HG03045 (cell line): Measurements from ENCODE around the gene TCERG1.

Source experiments
- ATAC-seq: cut with Tn5 transposase; IDR thresholded peaks from one replicate; pipeline ENCODE4 v1.9.1; 2021; ENCODE audit warnings: mild to moderate bottlenecking, moderate library complexity; ENCODE audit not compliant: unreplicated experiment

TCERG1 gene

DNA sequence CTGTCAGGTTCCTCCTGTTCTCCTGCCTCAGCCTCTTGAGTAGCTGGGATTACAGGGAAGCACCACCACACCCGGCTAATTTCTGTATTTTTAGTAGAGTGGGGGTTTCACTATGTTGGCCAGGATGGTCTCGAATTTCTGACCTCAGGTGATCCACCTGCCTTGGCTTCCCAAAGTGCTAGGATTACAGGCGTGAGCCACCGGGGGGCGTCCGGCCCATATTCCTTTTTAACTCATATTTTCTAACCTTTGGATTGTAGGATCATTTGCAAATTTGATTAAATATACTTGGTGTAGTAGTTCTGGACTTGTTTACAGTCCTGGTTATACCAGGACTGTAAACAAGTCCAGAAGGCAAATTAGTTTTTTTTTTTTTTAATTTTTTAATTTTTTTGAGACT is 4.3 kb downstream of the TCERG1 start:
- no peak for ATAC-seq

DNA sequence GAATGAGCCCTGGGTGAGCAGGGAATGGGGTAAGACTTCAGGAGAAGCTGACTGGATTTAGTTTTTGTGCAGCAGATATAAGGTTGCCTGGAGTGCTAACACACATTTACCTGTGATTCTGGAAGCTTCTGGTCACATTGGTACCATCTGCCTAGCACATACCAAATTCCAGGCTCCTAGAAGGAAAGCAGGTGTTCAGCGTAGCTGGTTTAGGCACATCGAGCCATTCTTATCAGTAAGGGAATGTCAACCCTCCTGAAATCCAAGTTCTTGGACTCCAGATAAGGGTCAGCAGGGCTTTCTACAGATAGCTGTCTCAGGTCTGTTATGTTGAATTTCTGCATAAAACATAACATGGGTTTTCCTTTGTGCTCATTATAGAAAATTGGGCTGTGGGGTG is 10.3 kb downstream of the TCERG1 start:
- ATAC-seq: no peak

DNA sequence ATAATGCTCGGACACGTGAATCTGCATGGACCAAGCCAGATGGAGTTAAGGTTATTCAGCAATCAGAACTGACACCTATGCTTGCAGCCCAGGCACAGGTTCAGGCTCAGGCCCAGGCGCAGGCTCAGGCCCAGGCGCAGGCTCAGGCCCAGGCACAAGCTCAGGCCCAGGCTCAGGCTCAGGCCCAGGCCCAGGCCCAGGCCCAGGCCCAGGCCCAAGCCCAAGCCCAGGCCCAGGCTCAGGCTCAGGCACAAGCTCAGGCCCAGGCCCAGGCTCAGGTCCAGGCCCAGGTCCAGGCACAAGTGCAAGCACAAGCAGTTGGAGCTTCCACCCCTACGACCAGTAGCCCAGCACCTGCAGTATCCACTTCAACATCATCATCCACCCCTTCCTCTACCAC is 11.8 kb downstream of the TCERG1 start:
- ATAC-seq: no peak

DNA sequence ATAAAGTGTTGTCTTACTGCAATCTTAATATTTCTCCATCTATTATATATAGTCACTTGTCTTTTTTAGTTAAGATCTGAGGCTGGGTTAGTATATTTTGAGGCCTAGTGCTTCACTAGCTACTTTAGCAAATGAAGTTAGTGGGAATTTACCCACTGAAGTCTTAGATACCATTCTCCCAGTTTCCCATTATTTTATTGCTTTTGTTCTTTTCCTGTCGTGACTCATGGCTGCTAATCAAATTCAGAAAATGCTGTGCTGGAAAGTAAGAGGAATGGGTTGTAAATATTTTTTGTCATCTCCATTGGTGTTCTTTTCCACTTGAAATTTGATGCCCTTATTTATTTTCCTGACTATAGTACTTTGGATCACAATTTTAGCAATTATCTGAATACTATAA is 14.2 kb downstream of the TCERG1 start:
- no peak for ATAC-seq

DNA sequence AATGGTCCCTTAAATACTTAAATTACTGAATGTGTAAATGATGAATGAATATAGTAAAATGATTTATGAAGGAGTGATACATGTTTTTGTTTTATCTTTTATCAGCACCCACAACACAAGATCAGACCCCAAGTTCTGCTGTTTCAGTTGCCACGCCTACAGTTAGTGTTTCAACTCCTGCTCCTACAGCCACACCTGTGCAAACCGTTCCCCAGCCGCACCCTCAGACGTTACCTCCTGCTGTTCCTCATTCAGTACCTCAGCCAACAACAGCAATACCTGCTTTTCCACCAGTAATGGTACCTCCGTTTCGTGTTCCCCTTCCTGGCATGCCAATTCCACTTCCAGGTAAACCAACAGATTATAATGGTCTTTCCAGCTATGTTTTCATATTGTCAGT is 16.3 kb downstream of the TCERG1 start:
- no peak for ATAC-seq

DNA sequence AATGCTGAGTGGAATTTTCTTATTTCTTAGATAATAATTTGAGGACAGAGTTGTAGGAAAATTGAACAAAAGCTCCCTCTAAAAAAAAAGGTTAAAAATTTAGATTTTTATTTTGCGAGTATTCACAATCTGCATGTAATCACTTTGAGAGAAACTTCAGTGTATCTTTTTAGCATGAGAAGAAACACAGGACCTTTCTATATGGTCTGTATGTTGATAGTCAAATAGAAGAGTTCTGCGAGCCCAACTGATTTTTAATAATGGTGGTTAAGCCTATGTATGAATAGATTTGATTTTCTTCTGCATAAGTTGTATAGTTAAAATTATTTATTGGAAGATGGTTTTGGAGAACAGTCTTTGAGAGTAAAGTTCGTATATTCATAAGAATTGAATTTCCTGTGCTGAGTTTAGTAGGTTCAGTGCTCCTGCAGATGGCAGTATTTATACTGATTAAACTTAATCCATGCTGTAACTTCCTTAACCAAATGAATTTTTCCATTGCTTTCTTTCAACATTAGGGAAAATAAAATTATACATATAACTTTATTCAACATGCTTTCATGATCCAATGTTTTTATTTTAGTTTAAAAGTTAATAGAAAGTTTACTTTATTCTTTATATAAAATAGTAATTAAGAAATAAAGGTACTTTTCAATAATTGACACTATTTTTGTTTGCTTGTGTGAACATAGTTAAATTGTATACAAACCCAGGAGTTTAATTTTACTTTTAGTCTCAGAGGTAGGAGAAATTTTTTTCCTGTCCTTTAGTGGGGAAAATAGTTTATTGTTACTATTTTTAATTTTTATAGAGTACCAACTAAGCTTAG is 19.6 kb downstream of the TCERG1 start:
- no peak for ATAC-seq

DNA sequence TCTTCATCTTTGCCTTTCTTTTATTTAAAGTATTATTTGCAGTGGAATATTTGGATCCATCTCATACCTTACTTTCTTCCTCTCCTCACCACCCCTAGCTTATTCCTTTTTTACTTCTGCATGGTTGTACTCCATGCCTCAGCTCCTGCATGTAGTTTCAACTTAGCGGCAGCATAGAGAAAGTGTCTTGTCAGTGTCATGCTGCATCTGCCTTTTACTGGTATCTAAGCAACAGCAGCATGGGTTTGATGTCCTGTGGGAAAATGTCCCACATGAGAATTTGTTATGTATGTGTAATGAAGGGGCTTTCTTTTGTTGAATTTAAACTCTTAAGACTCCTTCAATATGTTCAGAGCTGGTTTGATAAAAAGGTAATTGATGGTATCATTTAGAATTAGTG is 20.6 kb downstream of the TCERG1 start:
- no peak for ATAC-seq

DNA sequence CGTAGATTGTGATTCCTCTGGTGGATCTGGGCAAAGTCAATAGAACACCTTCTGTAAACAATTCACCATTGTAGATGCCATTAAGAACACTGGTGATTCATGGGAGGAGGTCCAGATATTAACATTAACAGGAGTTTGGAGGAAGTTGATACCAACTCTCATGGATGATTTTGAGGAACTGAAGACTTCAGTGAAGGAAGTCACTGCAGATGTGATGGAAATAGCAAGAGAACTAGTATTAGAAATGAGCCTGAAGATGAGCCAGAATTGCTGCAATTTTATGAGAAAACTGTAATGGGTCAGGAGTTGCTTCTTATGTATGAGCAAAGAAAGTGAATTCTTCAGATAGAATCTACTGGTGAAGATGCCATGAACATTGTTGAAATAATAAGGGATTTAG is 26.9 kb downstream of the TCERG1 start:
- ATAC-seq: no peak

DNA sequence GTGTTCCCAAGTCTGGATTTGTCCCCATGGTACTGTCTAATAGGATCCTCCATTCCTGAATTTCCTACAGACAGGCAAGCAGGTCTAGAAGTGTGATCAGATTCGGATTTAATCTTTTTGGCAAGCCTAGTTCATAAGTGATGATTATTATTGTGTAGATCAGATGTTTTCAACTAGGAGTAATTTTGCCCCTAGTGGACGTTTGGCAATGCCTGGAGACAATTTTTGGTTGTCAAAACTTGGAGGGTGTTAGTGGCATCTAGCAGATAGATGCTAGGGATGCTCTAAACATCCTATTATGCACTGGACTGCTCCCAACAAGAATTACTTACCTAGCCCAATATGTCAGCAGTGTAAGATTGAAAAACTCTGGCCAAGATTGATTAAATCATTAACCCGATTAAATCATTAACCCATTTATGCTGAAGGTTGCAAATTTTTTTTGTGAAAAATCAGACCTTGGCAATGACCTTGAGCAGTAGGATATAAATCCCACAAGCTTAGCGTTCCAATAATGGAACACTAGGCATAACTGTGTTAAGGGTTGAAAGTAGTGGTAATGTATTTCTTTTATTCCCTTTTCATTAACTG is 28.2 kb downstream of the TCERG1 start:
- ATAC-seq: no peak

DNA sequence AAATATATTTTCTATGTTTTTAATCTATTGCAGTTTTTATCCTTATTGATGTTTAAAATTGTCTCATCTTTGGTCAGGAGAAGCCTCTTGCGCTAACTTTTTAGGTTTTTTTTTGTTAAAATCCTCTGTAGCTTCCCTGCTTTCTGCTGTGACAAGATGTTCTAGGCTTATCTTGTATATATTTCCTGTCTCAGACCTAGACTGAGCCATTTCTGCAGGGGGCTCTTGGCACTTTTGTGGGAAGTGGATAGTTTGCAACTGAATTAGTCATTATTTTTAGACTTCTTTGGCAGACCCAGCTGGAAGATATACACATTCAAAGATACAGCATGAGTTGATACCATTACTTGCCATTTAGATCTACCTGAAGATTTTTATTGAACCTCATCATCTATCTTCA is 28.8 kb downstream of the TCERG1 start:
- ATAC-seq: no peak

DNA sequence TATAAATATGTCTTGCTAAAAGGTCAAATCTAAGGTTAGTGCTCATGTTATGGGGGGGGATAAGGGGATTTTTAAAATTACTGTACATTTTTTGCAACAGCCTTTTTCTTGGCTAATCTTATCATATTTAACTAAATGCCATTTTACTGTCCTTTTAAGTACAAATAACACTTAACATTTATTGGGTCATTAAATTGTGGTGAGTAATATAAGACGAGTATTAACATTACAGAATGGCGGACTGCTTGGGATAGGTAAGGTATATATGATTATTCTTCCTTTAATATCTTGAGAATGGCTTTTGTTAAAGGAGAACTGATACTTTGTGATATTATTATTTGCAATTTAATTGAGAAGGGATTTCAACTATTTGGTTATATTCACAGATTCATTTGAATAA is 35.6 kb downstream of the TCERG1 start:
- ATAC-seq: no peak

DNA sequence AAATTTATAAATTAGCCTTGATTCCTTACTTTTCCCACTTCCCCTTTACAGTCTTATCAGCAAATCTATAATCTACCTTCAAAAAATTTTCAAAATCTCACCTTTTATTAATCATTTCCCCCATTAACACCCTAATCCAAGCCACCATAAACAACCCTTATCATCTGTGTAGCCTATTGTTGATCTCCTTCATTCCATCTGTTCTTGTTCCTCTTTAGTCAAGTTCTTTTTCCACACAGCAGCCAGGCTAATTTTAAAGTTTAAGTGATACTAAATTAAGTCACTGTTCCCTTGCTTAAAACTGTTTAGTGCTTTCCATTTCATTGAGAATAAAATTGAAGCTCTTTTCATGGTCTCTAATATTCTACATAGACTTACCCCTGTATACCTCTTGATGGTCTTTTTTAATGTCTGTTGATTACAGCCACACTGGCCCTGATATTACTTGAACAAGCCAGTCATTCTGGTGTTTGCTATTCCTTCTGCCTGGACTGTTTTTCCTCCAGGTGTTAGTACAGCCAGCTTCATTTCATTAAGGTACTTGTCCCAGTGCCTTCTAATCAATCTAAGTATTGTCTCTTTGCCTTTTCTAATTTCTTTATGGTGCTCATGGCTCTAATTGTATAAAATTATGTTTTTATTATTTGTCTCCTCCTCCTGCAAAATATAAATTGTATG is 37.7 kb downstream of the TCERG1 start:
- ATAC-seq: no peak

DNA sequence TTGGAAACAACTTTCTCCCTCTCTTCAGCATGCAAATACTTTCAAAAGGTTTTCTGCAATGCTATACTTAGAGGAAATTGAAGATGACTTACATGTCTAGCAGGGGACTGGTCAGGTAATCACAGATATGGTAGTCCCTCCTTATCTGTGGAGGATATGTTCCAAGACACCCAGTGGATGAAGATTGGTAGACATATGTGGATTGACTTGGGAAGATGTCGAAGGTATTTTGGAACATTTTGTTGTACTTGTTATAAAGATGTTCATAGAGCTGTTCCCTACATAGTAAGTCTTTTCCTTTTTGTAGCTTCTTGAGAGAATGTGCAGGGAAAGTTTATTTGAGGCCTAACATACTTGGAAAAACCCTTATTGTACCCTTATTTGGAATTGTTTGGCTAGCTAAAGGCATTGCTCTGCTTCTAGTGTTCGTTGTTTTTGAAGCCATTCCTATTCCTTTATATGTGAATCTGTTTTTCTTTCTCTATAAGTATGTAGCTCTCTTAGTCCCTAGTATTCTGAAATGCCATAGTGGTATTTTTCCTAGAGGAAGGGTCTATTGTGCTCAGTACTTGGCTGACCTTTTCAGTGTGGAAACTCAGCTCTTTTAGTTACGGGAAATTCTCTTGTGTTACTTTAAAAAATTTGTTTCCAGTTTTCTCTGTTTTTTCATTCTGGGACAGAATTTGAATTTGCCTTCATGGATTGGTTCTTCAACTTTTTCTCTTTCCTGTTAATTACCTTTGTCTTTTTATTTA is 43.1 kb downstream of the TCERG1 start:
- no peak for ATAC-seq

DNA sequence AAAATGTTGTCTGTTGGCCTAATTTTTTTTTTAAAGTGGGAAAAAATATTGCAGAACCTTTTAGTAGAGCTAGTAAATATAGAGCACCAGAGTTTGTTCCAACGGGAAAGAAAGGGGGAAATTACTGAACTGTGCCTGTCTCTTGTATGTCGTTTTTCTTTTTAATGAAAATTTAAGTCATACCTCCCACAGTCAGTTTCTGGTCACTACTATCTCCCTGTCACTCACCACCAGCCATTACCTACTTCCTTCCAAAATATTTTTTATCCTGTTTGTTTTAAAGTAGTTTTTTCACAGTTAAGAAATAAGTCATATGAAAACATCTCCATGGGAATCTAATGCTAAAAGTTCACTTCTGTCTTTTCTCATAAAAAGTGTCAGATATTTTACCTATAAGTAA is 47.5 kb downstream of the TCERG1 start:
- no peak for ATAC-seq

DNA sequence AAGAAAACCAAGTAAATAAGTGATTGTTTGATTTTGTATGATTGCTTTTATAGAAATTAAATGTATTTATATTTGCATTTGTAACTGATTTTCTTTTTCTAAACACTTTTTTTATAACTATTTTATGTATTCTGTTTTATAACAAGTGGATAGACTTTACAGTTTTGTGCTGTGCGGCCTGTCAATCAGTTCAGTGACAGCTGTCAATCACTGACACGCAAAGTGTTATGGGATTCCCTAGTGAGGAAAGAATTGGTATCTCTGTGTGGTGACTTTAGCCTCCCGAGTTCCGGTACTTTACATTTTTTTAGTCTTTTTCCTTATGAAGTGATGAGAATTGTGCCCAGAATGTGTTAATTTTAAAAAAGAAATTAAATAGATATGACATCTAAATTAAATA is 52.5 kb downstream of the TCERG1 start:
- ATAC-seq: no peak

DNA sequence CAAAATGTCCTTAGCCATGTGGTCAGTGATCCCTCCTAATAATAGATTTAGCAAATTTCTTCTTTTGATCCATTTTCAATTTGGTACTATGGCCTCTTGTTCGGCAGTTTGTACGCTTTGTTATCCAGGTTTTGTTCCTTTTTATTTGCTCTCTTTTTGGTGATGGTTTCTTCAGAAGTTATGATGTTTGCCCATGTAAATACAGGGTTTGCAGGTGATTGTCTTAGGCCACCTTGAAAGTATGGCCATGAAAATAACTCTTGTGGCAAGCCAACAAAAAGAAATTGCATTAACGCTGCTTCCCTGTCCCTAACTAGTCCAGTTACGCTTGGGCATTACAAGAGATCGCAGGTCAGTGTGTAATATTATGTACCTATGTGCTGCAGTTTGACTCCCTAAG is 60.3 kb downstream of the TCERG1 start:
- no peak for ATAC-seq

DNA sequence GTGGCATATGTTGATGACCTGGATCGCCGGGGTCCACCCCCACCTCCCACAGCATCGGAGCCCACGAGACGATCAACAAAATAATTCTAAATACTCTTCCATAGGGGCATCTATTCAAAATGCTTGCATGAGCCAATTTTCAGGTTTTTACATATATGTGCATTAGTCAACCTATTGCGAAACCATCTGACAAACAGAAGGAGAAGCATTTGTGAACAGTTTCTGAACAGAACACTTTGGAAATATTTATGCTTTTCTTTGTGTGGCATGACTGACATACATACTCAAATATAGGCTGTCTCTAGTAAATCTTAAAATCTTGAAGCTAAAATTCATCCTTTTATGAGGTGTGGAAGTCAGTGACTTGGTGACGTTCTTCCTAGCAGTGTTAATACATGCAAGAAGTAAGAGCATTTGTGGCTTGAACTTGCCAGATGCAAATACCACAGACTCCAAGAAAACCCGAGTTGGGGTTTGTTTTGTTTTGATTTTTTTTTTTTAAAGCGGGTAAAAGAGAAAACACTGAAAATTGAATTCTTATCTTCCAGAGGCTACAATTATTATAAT is 63.5 kb downstream of the TCERG1 start:
- ATAC-seq: no peak

DNA sequence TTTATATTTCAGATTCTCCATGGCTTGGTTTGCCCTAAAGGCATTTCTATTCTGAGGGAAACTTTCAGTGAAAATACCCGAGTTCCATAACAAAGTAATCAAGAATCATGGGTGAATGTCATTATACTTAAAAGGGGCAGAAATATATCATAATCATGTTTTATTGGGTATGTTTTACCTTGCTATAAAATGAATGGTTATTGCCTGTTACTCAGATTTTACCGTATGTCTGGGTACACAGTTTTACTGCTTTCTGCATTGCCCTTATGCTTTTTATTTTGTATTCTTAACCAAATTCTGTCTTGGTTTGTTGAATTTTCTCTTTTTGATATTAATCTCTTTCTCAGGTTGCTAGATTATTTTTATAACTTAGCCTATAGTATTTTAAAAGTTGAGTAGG is 66.3 kb downstream of the TCERG1 start:
- ATAC-seq: no peak

DNA sequence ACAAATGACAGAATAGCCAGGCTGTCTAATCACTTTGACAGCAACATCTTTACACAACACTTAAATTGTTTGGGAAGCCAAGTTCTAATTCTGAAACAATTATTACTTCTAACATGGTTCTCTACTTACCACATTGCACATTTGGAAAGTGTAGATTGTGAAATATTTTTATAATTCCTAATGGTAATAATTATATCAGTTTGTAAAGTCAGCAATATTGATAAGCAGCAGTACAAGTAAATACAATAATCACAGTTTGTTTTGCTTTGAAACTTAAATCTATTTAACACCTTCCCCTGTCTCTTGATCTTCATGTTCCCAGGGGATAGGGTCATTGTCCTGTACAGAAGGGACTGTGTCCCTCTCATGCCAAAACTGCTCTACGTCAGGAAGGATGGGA is 67.4 kb downstream of the TCERG1 start:
- no peak for ATAC-seq

DNA sequence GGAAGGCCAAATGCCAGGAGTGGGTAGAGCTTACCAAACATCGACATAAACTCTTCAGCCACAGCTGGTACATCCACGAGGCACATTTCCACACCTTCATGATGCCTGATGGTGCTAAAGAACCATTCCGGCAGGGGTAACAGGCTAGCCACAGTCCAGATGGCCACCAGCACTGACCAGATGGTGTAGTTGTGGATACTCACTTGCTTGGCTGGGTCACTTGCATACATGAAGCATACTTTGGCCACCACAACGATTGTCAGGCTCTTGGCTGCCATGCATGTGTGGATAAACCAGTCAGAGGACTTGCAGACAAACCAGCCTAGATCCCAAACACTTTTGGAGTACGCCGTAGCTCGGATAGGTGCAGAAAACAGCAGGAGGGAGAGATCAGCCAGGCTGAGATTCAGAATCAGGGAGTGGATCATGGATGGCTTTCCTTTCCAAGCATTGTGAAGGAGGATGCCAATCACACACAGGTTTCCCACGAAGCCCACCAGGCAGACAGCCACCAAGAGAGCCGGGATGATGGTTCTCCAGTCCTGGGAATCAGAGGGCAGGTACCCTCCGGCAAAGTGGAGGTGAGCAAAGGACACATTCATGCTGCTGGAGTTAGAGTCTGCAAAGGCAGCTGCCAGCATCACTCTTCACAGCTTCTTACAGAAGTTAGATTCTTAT is 68.5 kb downstream of the TCERG1 start:
- no peak for ATAC-seq

DNA sequence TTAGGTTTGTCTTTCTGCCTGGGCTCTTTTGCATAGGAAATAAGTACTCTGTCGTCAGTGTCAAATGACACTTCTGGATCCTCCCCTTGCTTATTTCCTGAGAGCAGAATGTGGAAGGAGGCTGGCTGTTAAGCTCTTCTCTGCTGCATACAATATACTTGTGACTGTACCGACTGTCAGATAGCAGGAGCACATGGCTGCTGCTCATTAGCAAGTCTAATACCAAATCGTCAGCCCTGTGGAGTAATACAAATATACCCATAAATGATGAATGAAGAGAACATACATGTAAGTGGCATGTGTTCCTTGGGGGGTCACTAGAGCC is 69.0 kb downstream of the TCERG1 start, which contains the start of gene GPR151:
GPR151 (minus strand) TSS at position 40 of the 325 bp plus-strand sequence. CDS start 77 bp downstream, outside the sequence.
- ATAC-seq: no peak
